Nephron progenitor cell (in vitro differentiated cells): ENCODE results near the gene ZRANB3.
"Not testable (repeated sequence)": the region's sequence is repeated elsewhere in the genome, so short reads cannot be mapped to it uniquely, and the experiment has no call there.

Experiments
- DNase-seq: peaks from one replicate; pipeline ENCODE4 v3.0.0; 2021
- H3K27ac Mint-ChIP-seq: 2 replicates; pipeline ENCODE4 v1.8.0; 2021; ENCODE audit warnings: mild to moderate bottlenecking, moderate library complexity, mixed read lengths
- H3K27me3 Mint-ChIP-seq: 2 replicates; pipeline ENCODE4 v1.8.0; 2021; ENCODE audit warnings: mild to moderate bottlenecking, low read depth, mixed read lengths; ENCODE audit not compliant: poor library complexity
- H3K36me3 Mint-ChIP-seq: 2 replicates; pipeline ENCODE4 v1.8.0; 2021; ENCODE audit warnings: low read depth, mixed read lengths
- H3K4me1 Mint-ChIP-seq: 2 replicates; pipeline ENCODE4 v1.8.0; 2021; ENCODE audit warnings: mixed read lengths
- H3K4me3 Mint-ChIP-seq: 2 replicates; pipeline ENCODE4 v1.8.0; 2021; ENCODE audit warnings: mild to moderate bottlenecking, moderate library complexity, mixed read lengths
- H3K9me3 Mint-ChIP-seq: 2 replicates; pipeline ENCODE4 v1.8.0; 2021; ENCODE audit warnings: mild to moderate bottlenecking, moderate library complexity, mixed read lengths
- TF ChIP-seq, protein P1 (sequence below): fragments of 200-600 bp; sonication (generic); IDR thresholded peaks from 2 replicates; pipeline ENCODE4 v1.5.0; 2021; ENCODE audit warnings: antibody characterized with exemption

The ZRANB3 gene

GRCh38 chr2:135299165-135299564 is 231.9 kb downstream of the ZRANB3 start:
- Mint-ChIP-seq H3K4me1 (no peaks in the 10 kb centered on the region), H3K9me3 (peaks cover 51% of the 10 kb centered on the region), H3K36me3 (peaks cover 53% of the 10 kb centered on the region), H3K27ac (no peak overlapping the region), H3K27me3 (no peaks in the 10 kb centered on the region), H3K4me3 (no peak overlapping the region)
- TF ChIP-seq, protein P1, sequence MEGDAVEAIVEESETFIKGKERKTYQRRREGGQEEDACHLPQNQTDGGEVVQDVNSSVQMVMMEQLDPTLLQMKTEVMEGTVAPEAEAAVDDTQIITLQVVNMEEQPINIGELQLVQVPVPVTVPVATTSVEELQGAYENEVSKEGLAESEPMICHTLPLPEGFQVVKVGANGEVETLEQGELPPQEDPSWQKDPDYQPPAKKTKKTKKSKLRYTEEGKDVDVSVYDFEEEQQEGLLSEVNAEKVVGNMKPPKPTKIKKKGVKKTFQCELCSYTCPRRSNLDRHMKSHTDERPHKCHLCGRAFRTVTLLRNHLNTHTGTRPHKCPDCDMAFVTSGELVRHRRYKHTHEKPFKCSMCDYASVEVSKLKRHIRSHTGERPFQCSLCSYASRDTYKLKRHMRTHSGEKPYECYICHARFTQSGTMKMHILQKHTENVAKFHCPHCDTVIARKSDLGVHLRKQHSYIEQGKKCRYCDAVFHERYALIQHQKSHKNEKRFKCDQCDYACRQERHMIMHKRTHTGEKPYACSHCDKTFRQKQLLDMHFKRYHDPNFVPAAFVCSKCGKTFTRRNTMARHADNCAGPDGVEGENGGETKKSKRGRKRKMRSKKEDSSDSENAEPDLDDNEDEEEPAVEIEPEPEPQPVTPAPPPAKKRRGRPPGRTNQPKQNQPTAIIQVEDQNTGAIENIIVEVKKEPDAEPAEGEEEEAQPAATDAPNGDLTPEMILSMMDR, result no peak
- no peak for DNase-seq

- not testable (repeated sequence) for DNase-seq, H3K27me3 Mint-ChIP-seq, H3K27ac Mint-ChIP-seq, H3K4me1 Mint-ChIP-seq, H3K4me3 Mint-ChIP-seq
- Mint-ChIP-seq H3K36me3 (peaks cover 43% of the 10 kb centered on the region), H3K9me3 (peaks cover 34% of the 10 kb centered on the region)
These were observed 243.9 kb downstream of the ZRANB3 start for GRCh38 chr2:135287121-135287520.

- H3K27me3 Mint-ChIP-seq, result no peaks in the 10 kb centered on the region
- peaks cover 14% of the 10 kb centered on the region for H3K4me1 Mint-ChIP-seq
- H3K27ac Mint-ChIP-seq, result no peak overlapping the region
- TF ChIP-seq, protein P1, result no peak
- H3K4me3 Mint-ChIP-seq, result no peak overlapping the region
- no peak for DNase-seq
- H3K36me3 Mint-ChIP-seq, result peaks cover 39% of the 10 kb centered on the region
- peaks cover 30% of the 10 kb centered on the region for H3K9me3 Mint-ChIP-seq
These were observed 245.6 kb downstream of the ZRANB3 start for GRCh38 chr2:135285391-135285790.

DNA sequence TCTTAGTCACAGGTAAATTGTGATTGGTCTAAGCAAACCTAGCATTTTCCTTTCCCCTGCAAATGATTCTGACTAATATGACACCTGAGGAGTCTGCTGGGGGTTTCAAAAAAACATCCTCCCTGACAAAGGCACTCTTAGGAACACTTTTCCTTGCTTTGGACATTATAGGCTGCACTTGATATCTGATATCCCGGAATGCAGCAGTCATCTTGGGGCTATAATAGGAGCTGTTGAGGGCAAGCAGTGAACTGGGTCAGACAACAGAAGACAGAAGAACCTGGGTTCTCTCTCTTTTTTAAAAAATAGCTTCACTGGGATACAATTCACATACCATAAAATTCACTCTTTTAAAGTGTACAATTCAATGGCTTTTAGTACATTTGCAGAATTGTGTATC is 249.6 kb downstream of the ZRANB3 start:
- peak overlapping the region; percentile 25 for H3K27ac Mint-ChIP-seq
- no peak for DNase-seq
- H3K4me1 Mint-ChIP-seq, result peaks cover 14% of the 10 kb centered on the region
- no peaks in the 10 kb centered on the region for H3K9me3 Mint-ChIP-seq
- TF ChIP-seq, protein P1, result no peak
- no peak overlapping the region for H3K4me3 Mint-ChIP-seq
- H3K36me3 Mint-ChIP-seq, result peaks cover 6% of the 10 kb centered on the region
- H3K27me3 Mint-ChIP-seq, result no peaks in the 10 kb centered on the region

- H3K4me3 Mint-ChIP-seq, result no peak overlapping the region
- H3K4me1 Mint-ChIP-seq, result peaks cover 14% of the 10 kb centered on the region
- no peaks in the 10 kb centered on the region for H3K27me3 Mint-ChIP-seq
- peaks cover 10% of the 10 kb centered on the region for H3K9me3 Mint-ChIP-seq
- no peak for DNase-seq
- TF ChIP-seq, protein P1, result no peak
- H3K36me3 Mint-ChIP-seq, result peaks cover 18% of the 10 kb centered on the region
- H3K27ac Mint-ChIP-seq, result no peak overlapping the region
These were observed 251.8 kb downstream of the ZRANB3 start for GRCh38 chr2:135279209-135279608.

DNA sequence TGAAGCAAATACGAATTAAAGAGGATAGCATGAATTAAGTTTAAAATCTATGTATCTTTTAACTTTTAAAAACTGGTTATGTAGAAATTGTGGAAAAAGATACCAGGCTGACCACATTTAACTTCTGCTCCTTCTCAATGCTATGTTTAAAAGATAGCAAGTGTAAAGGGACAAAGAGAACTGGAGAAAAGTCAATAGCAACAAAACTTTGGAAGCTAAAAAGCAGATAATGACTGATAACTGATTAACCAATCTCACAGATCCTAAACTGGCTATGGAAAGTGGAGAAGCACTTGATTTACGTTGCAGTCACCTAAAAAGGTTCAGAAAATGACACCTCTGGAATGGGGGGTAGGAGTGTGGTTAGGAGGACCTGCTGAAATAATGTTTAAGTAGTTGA is 254.5 kb downstream of the ZRANB3 start:
- Mint-ChIP-seq H3K27me3 (no peaks in the 10 kb centered on the region), H3K9me3 (peaks cover 17% of the 10 kb centered on the region), H3K4me3 (no peak overlapping the region), H3K4me1 (peaks cover 9% of the 10 kb centered on the region), H3K27ac (no peak overlapping the region), H3K36me3 (peaks cover 38% of the 10 kb centered on the region)
- no peak for DNase-seq
- TF ChIP-seq, protein P1, result no peak
